H1 (cell line): ENCODE results near the gene HSFX4. TPM values are rescaled to one million over a fixed set of nuclear protein-coding genes. Genes with fewer than 3 reads are reported as not detected.
A peak's percentile ranks its signal among the peaks of the same experiment; 100 is the strongest.
"Not testable (repeated sequence)": the region's sequence is repeated elsewhere in the genome, so short reads cannot be mapped to it uniquely, and the experiment has no call there.

Experiments
- CTCF ChIA-PET: fragments of 300-600 bp; sonication (Branson Sonifier 250); formaldehyde crosslinking; loops from one replicate; lab custom pipeline; 2021; ENCODE audit not compliant: partially characterized antibody; lab: Charles Lee
- POLR2A ChIA-PET: fragments of 300-600 bp; sonication (Branson Sonifier 250); formaldehyde crosslinking; loops from one replicate; lab custom pipeline; 2021; ENCODE audit warnings: inconsistent platforms; ENCODE audit not compliant: partially characterized antibody; lab: Charles Lee
- DNase-seq, 2 experiments: peaks; one replicate each; pipeline versions ENCODE4 v3.0.0 to v3.0.0-alpha.2; 2010 to 2022; ENCODE audit warnings: low spot score in 2 of 2, low read depth in 1 of 2, mixed read lengths in 1 of 2
- FAIRE-seq: peaks from 2 replicates; lab custom pipeline; 2011; peaks lifted over from hg19 to GRCh38; lab: Jason Lieb, UNC
- H2AFZ ChIP-seq: 2 replicates; pipeline ENCODE4 v1.8.1; 2012; ENCODE audit warnings: low read length, inconsistent platforms
- H2AK5ac ChIP-seq: 2 replicates; pipeline ENCODE4 v1.6.1; 2013; ENCODE audit warnings: low read depth, low read length
- H2BK120ac ChIP-seq: replicated peaks from 2 replicates; pipeline ENCODE3; 2013; ENCODE audit warnings: low read depth, low read length, inconsistent platforms
- H2BK12ac ChIP-seq: 2 replicates; pipeline ENCODE4 v1.6.1; 2013; ENCODE audit warnings: low read depth, low read length
- H2BK15ac ChIP-seq: 2 replicates; pipeline ENCODE4 v1.6.1; 2013; ENCODE audit warnings: low read length
- H2BK20ac ChIP-seq: 2 replicates; pipeline ENCODE4 v1.6.1; 2013; ENCODE audit warnings: low read length
- H2BK5ac ChIP-seq: 2 replicates; pipeline ENCODE4 v1.6.1; 2013; ENCODE audit warnings: low read depth, low read length
- H3K14ac ChIP-seq: 2 replicates; pipeline ENCODE4 v1.6.1; 2013; ENCODE audit warnings: inconsistent platforms; ENCODE audit not compliant: insufficient read length
- H3K18ac ChIP-seq: 2 replicates; pipeline ENCODE4 v1.6.1; 2013; ENCODE audit warnings: low read length; ENCODE audit errors: extremely low read depth
- H3K23ac ChIP-seq: 2 replicates; pipeline ENCODE4 v1.6.1; 2013; ENCODE audit warnings: inconsistent platforms; ENCODE audit not compliant: insufficient read length
- H3K23me2 ChIP-seq: 2 replicates; pipeline ENCODE4 v1.6.1; 2013; ENCODE audit warnings: low read depth, low read length
- H3K27ac ChIP-seq: 2 replicates; pipeline ENCODE4 v1.6.1; 2011; ENCODE audit warnings: low read depth, low read length, inconsistent platforms
- H3K27me3 ChIP-seq, 4 experiments: replicated peaks in 1 of 4; 1 replicate in 1 of 4; 2 replicates in 3 of 4; pipeline versions ENCODE4 v1.6.1 to v1.8.1; 2011 to 2013; ENCODE audit warnings: low read length in 3 of 4, mild to moderate bottlenecking in 3 of 4, inconsistent platforms in 2 of 4, mixed read lengths in 2 of 4, moderate library complexity in 1 of 4; ENCODE audit not compliant: control insufficient read depth in 3 of 4, insufficient read depth in 3 of 4; ENCODE audit errors: extremely low read depth in 1 of 4
- H3K36me3 ChIP-seq, 4 experiments: 2 replicates each; pipeline versions ENCODE4 v1.6.1 to v1.8.1; 2011 to 2013; ENCODE audit warnings: mild to moderate bottlenecking in 4 of 4, low read length in 3 of 4, moderate library complexity in 2 of 4, control low read depth in 1 of 4, inconsistent platforms in 1 of 4; ENCODE audit not compliant: insufficient read depth in 4 of 4, control insufficient read depth in 2 of 4
- H3K4ac ChIP-seq: replicated peaks from 2 replicates; pipeline ENCODE3; 2013; ENCODE audit warnings: low read length, low read depth, mixed read lengths, inconsistent platforms; ENCODE audit not compliant: insufficient read length
- H3K4me1 ChIP-seq, 4 experiments: replicated peaks in 1 of 4; 1 replicate in 1 of 4; 2 replicates in 3 of 4; pipeline versions ENCODE4 v1.6.1 to v1.8.1; 2011 to 2013; ENCODE audit warnings: low read length in 3 of 4, inconsistent platforms in 2 of 4, mixed read lengths in 1 of 4; ENCODE audit not compliant: insufficient read depth in 4 of 4, control insufficient read depth in 3 of 4
- H3K4me2 ChIP-seq, 2 experiments: 2 replicates each; pipeline versions ENCODE4 v1.6.1 to v1.8.1; 2011 to 2013; ENCODE audit warnings: low read depth in 2 of 2, low read length in 2 of 2, control low read depth in 1 of 2, inconsistent platforms in 1 of 2, mild to moderate bottlenecking in 1 of 2; ENCODE audit not compliant: insufficient read depth in 1 of 2
- H3K4me3 ChIP-seq, 4 experiments: fragments of 200-600, 300-600 bp in 1 of 4; sonication (generic), shearing (Covaris generic), sonication (Bioruptor Twin) in 1 of 4; 2 replicates each; pipeline versions ENCODE4 v1.5.1 to v1.8.1; 2011 to 2016; ENCODE audit warnings: low read length in 4 of 4, low read depth in 3 of 4, control low read depth in 2 of 4, inconsistent platforms in 2 of 4, mild to moderate bottlenecking in 2 of 4, mixed read lengths in 1 of 4, moderate library complexity in 1 of 4; ENCODE audit not compliant: insufficient read depth in 2 of 4; ENCODE audit errors: extremely low read depth in 1 of 4
- H3K56ac ChIP-seq: replicated peaks from 2 replicates; pipeline ENCODE3; 2013; ENCODE audit warnings: low read depth, mild to moderate bottlenecking, mixed read lengths, low read length, inconsistent platforms; ENCODE audit not compliant: insufficient read length
- H3K79me1 ChIP-seq: 2 replicates; pipeline ENCODE4 v1.6.1; 2013; ENCODE audit warnings: low read depth, low read length, control low read depth
- H3K79me2 ChIP-seq, 2 experiments: 2 replicates each; pipeline versions ENCODE4 v1.6.1 to v1.8.1; 2012 to 2013; ENCODE audit warnings: low read length in 2 of 2, mild to moderate bottlenecking in 2 of 2, inconsistent platforms in 1 of 2; ENCODE audit not compliant: insufficient read depth in 2 of 2, control insufficient read depth in 1 of 2
- H3K9ac ChIP-seq, 4 experiments: replicated peaks in 1 of 4; 1 replicate in 1 of 4; 2 replicates in 3 of 4; pipeline versions ENCODE4 v1.6.1 to v1.8.1; 2011 to 2013; ENCODE audit warnings: low read depth in 3 of 4, low read length in 3 of 4, control low read depth in 2 of 4, mild to moderate bottlenecking in 2 of 4, moderate library complexity in 2 of 4, inconsistent platforms in 1 of 4; ENCODE audit errors: extremely low read depth in 1 of 4
- H3K9me3 ChIP-seq, 2 experiments: 2 replicates each; pipeline versions ENCODE4 v1.6.1 to v1.8.1; 2012 to 2013; ENCODE audit warnings: mild to moderate bottlenecking in 2 of 2, moderate library complexity in 2 of 2, control low read depth in 1 of 2, inconsistent platforms in 1 of 2, low read depth in 1 of 2, low read length in 1 of 2, mixed read lengths in 1 of 2; ENCODE audit not compliant: insufficient read depth in 2 of 2
- H4K20me1 ChIP-seq, 2 experiments: replicated peaks in 1 of 2; 2 replicates each; pipeline versions ENCODE3 to v1.8.1; 2011 to 2013; ENCODE audit warnings: inconsistent platforms in 2 of 2, low read length in 2 of 2, mild to moderate bottlenecking in 1 of 2; ENCODE audit not compliant: insufficient read depth in 2 of 2, control insufficient read depth in 1 of 2
- H4K5ac ChIP-seq: 2 replicates; pipeline ENCODE4 v1.6.1; 2013; ENCODE audit warnings: low read length, low read depth, mixed read lengths, inconsistent platforms; ENCODE audit not compliant: insufficient read length
- H4K8ac ChIP-seq: 2 replicates; pipeline ENCODE4 v1.8.0; 2013; ENCODE audit warnings: mild to moderate bottlenecking, moderate library complexity, low read length, inconsistent platforms; ENCODE audit not compliant: insufficient read depth; ENCODE audit errors: extremely low read depth
- H4K91ac ChIP-seq: replicated peaks from 2 replicates; pipeline ENCODE3; 2013; ENCODE audit warnings: low read length, mixed read lengths, inconsistent platforms; ENCODE audit not compliant: insufficient read length
- RAD21 ChIP-seq, 2 experiments: IDR thresholded peaks in 1 of 2; conservative IDR thresholded peaks in 1 of 2; 2 replicates each; pipeline ENCODE4 v1.6.1; 2011; ENCODE audit warnings: low read depth in 2 of 2, low read length in 2 of 2, improper control_type of control experiment in 1 of 2, inconsistent platforms in 1 of 2, mild to moderate bottlenecking in 1 of 2, moderate library complexity in 1 of 2
- WGBS, 2 experiments: shearing (Covaris generic) in 1 of 2; methylation state at CpG; one replicate each; pipeline versions ENCODE4 v1.1.6 to v1.1.7; 2013 to 2015; ENCODE audit warnings: low lambda C conversion rate in 2 of 2, mixed read lengths in 2 of 2, inconsistent platforms in 1 of 2, low coverage in 1 of 2, missing lambda C conversion rate in 1 of 2; ENCODE audit not compliant: insufficient replicate concordance in 2 of 2, insufficient coverage in 1 of 2, insufficient read length in 1 of 2; ENCODE audit errors: extremely low coverage in 1 of 2, missing lambda C conversion rate in 1 of 2; 5-methylcytosine and 5-hydroxymethylcytosine counted together
- polyA plus RNA-seq, 7 experiments: library from polyadenylated mRNA; depleted of rRNA in 3 of 7; stranded (reverse) in 5 of 7; unstranded in 2 of 7; fragments of >200 nt in 5 of 7; fragments of 200-250 nt in 2 of 7; gene quantifications; 1 replicate in 5 of 7; 2 replicates in 1 of 7; 4 replicates in 1 of 7; pipeline versions ENCODE4 v1.2.1 to v1.2.3, GENCODE V29; 2011 to 2013; ENCODE audit warnings: missing spikeins in 2 of 7, mixed read lengths in 2 of 7
- total RNA-seq: library from RNA; stranded (reverse); fragmentation: NEBNext Ultra II Directional; extraction: Animal tissue kit (Norgen Biotek cat#: 25700); gene quantifications from 2 replicates; pipeline ENCODE4 v1.2.1, GENCODE V29; 2021
- TF ChIP-seq, protein P1 (sequence below), 3 experiments: IDR thresholded peaks; 1 replicate in 2 of 3; 2 replicates in 1 of 3; pipeline versions ENCODE4 v1.5.1 to v1.6.1; 2011; ENCODE audit warnings: low read length in 3 of 3, mild to moderate bottlenecking in 3 of 3, inconsistent platforms in 2 of 3, low read depth in 1 of 3, moderate library complexity in 1 of 3; ENCODE audit not compliant: insufficient read depth in 1 of 3; ENCODE audit errors: control extremely low read depth in 1 of 3
- TF ChIP-seq, protein P2 (sequence below): IDR thresholded peaks from 2 replicates; pipeline ENCODE4 v1.6.1; 2012; ENCODE audit warnings: inconsistent platforms

The HSFX4 gene
- total and polyA plus RNA-seq, 2 of the 8 experiments (the other 6 are each of a cell fraction or from before 2014, with no cell fraction given), result not detected

DNA sequence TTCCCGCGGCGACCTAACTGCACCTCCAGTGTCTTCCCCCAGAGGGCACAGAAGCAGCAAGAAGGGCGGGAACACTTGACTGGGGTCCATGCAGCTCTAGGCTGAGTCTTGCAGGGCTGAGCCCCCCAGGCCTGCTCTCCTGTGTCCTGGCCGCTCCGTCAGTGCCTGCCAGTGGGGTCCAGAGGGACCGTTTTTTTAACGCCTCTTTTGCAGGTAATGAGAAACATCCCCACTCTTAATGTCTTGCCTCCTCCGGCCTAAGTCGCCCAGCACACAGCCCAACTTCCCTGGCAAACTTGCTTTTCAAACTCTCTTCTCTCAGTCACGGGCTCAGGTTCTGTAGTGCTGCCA is 11.3 kb downstream of the HSFX4 start:
- not testable (repeated sequence) for H3K18ac ChIP-seq, H2AFZ ChIP-seq, H3K27me3 ChIP-seq
- peak overlapping the region in 1 of 2 experiments; percentile 49; a peak in 3 of 4 replicates for H3K4me2 ChIP-seq
- CTCF ChIA-PET, result interaction anchor here (1.0 to 1.1 kb wide), 3 partner anchors 76 to 277 kb away, joined by 3 to 5 read pairs (median 4); no protein-coding TSS in a partner anchor
- TF ChIP-seq, protein P1, sequence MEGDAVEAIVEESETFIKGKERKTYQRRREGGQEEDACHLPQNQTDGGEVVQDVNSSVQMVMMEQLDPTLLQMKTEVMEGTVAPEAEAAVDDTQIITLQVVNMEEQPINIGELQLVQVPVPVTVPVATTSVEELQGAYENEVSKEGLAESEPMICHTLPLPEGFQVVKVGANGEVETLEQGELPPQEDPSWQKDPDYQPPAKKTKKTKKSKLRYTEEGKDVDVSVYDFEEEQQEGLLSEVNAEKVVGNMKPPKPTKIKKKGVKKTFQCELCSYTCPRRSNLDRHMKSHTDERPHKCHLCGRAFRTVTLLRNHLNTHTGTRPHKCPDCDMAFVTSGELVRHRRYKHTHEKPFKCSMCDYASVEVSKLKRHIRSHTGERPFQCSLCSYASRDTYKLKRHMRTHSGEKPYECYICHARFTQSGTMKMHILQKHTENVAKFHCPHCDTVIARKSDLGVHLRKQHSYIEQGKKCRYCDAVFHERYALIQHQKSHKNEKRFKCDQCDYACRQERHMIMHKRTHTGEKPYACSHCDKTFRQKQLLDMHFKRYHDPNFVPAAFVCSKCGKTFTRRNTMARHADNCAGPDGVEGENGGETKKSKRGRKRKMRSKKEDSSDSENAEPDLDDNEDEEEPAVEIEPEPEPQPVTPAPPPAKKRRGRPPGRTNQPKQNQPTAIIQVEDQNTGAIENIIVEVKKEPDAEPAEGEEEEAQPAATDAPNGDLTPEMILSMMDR (IDR thresholded peaks at IDR 0.05; ENCODE audit: control extremely low read depth in 1 of 3, insufficient read depth in 1 of 3, low read depth in 1 of 3, low read length in 3 of 3), result peak; percentile 22 to 55 (median 44); a peak in 3 of 4 replicates
- TF ChIP-seq, protein P2, sequence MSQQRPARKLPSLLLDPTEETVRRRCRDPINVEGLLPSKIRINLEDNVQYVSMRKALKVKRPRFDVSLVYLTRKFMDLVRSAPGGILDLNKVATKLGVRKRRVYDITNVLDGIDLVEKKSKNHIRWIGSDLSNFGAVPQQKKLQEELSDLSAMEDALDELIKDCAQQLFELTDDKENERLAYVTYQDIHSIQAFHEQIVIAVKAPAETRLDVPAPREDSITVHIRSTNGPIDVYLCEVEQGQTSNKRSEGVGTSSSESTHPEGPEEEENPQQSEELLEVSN, result peak; percentile 61
- peak; percentile 44 to 53 for TF ChIP-seq RAD21 (IDR thresholded peaks at IDR 0.05 in 1 of 2, conservative IDR thresholded peaks at IDR 0.05 in 1 of 2; ENCODE audit: low read depth in 2 of 2, low read length in 2 of 2)
- TF ChIP-seq, all 59 proteins: peak for 3; not testable (repeated sequence) for 56
- H3K23me2 ChIP-seq, H4K8ac ChIP-seq, H3K27ac ChIP-seq, H3K4me1 ChIP-seq, H3K79me2 ChIP-seq, H2BK15ac ChIP-seq, DNase-seq, POLR2A ChIA-PET, H3K36me3 ChIP-seq, H3K14ac ChIP-seq, H4K20me1 ChIP-seq, H2BK12ac ChIP-seq, H3K9ac ChIP-seq, H3K4ac ChIP-seq, H3K79me1 ChIP-seq, H3K9me3 ChIP-seq, H2BK20ac ChIP-seq, H3K56ac ChIP-seq, H2BK5ac ChIP-seq, H4K5ac ChIP-seq, H3K23ac ChIP-seq, H4K91ac ChIP-seq, H2AK5ac ChIP-seq, H2BK120ac ChIP-seq: not testable (repeated sequence)
- 0 out of 8 replicates have a peak overlapping the region, but pooled peaks of 1 of the 4 experiments have one; percentile 28 for H3K4me3 ChIP-seq
- WGBS, 2 experiments, result 4% methylated on average over 8 of the region's 11 CpGs; no CpG with 5 or more reads in 1 of the 2 experiments
- FAIRE-seq, result peak; percentile 99
